ENCODE measurements around the gene TUBB2B.

GRCh38 chr6:3228046-3228671 lies 706 bp upstream of the TUBB2B start:
- TF ChIP-seq, protein P1, sequence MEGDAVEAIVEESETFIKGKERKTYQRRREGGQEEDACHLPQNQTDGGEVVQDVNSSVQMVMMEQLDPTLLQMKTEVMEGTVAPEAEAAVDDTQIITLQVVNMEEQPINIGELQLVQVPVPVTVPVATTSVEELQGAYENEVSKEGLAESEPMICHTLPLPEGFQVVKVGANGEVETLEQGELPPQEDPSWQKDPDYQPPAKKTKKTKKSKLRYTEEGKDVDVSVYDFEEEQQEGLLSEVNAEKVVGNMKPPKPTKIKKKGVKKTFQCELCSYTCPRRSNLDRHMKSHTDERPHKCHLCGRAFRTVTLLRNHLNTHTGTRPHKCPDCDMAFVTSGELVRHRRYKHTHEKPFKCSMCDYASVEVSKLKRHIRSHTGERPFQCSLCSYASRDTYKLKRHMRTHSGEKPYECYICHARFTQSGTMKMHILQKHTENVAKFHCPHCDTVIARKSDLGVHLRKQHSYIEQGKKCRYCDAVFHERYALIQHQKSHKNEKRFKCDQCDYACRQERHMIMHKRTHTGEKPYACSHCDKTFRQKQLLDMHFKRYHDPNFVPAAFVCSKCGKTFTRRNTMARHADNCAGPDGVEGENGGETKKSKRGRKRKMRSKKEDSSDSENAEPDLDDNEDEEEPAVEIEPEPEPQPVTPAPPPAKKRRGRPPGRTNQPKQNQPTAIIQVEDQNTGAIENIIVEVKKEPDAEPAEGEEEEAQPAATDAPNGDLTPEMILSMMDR (IDR thresholded peaks at IDR 0.05) = no peak
- no peak for TF ChIP-seq POLR2AphosphoS5 (IDR thresholded peaks at IDR 0.05; ENCODE audit: insufficient read depth in 1 of 2, low read depth in 1 of 2)
- TF ChIP-seq POLR2A (IDR thresholded peaks at IDR 0.05) = no peak

Data from vagina (tissue), 2 donors.